Neutrophil (primary cell): ENCODE measurements around the gene CD70.
"Not testable (repeated sequence)": the region's sequence is repeated elsewhere in the genome, so short reads cannot be mapped to it uniquely, and the experiment has no call there.

Source experiments
- H3K27ac ChIP-seq: fragments of 200-600 bp; sonication (generic); 2 replicates; pipeline ENCODE4 v1.5.1; 2016; ENCODE audit warnings: mild to moderate bottlenecking, moderate library complexity
- H3K27me3 ChIP-seq: fragments of 200-600 bp; sonication (generic); 2 replicates; pipeline ENCODE4 v1.6.0; 2016; ENCODE audit warnings: mild to moderate bottlenecking
- H3K36me3 ChIP-seq: fragments of 200-600 bp; sonication (generic); 2 replicates; pipeline ENCODE4 v1.5.1; 2017
- H3K4me1 ChIP-seq, 2 experiments: fragments of 200-600 bp in 1 of 2; sonication (generic) in 1 of 2; 1 replicate in 1 of 2; 2 replicates in 1 of 2; pipeline versions ENCODE4 v1.5.1 to v1.6.1; 2013 to 2016; ENCODE audit warnings: low read depth in 1 of 2, low read length in 1 of 2, mild to moderate bottlenecking in 1 of 2, moderate library complexity in 1 of 2; ENCODE audit not compliant: control insufficient read depth in 1 of 2, insufficient read depth in 1 of 2
- H3K4me3 ChIP-seq, 2 experiments: fragments of 200-600 bp in 1 of 2; sonication (generic) in 1 of 2; 1 replicate in 1 of 2; 2 replicates in 1 of 2; pipeline ENCODE4 v1.5.1; 2013 to 2016; ENCODE audit warnings: low read depth in 1 of 2, low read length in 1 of 2, mild to moderate bottlenecking in 1 of 2, moderate library complexity in 1 of 2
- H3K9me3 ChIP-seq: fragments of 200-600 bp; sonication (generic); 2 replicates; pipeline ENCODE4 v1.5.1; 2016
- TF ChIP-seq, protein P1 (sequence below): fragments of 200-600 bp; sonication (generic); IDR thresholded peaks from 2 replicates; pipeline ENCODE4 v1.5.1; 2016; ENCODE audit warnings: antibody characterized with exemption

Gene CD70

DNA sequence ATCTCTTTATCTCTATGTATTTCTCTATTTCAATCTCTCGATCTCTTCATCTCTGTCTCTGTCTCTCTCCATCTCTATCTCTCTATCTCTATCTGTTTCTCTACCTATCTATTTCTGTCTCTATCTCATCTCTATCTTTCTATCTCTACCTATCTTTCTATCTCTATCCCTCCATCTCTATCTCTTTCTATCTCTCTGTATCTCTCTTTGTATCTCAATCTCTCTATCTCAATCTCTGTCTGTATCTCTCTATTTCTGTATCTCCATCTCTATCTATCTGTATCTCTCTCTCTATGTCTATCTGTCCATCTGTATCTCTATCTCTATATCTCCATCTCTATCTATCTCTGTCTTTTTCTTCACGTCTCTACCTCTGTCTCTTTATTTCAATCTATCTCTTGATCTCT is 34.9 kb downstream of the CD70 start:
- H3K9me3 ChIP-seq = no peaks in the 10 kb centered on the region
- no peak overlapping the region for H3K4me3 ChIP-seq
- no peak overlapping the region for H3K27ac ChIP-seq
- TF ChIP-seq, protein P1, sequence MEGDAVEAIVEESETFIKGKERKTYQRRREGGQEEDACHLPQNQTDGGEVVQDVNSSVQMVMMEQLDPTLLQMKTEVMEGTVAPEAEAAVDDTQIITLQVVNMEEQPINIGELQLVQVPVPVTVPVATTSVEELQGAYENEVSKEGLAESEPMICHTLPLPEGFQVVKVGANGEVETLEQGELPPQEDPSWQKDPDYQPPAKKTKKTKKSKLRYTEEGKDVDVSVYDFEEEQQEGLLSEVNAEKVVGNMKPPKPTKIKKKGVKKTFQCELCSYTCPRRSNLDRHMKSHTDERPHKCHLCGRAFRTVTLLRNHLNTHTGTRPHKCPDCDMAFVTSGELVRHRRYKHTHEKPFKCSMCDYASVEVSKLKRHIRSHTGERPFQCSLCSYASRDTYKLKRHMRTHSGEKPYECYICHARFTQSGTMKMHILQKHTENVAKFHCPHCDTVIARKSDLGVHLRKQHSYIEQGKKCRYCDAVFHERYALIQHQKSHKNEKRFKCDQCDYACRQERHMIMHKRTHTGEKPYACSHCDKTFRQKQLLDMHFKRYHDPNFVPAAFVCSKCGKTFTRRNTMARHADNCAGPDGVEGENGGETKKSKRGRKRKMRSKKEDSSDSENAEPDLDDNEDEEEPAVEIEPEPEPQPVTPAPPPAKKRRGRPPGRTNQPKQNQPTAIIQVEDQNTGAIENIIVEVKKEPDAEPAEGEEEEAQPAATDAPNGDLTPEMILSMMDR = no peak
- peaks cover 42% of the 10 kb centered on the region for H3K27me3 ChIP-seq
- H3K36me3 ChIP-seq = no peaks in the 10 kb centered on the region
- no peaks in the 10 kb centered on the region for H3K4me1 ChIP-seq

DNA sequence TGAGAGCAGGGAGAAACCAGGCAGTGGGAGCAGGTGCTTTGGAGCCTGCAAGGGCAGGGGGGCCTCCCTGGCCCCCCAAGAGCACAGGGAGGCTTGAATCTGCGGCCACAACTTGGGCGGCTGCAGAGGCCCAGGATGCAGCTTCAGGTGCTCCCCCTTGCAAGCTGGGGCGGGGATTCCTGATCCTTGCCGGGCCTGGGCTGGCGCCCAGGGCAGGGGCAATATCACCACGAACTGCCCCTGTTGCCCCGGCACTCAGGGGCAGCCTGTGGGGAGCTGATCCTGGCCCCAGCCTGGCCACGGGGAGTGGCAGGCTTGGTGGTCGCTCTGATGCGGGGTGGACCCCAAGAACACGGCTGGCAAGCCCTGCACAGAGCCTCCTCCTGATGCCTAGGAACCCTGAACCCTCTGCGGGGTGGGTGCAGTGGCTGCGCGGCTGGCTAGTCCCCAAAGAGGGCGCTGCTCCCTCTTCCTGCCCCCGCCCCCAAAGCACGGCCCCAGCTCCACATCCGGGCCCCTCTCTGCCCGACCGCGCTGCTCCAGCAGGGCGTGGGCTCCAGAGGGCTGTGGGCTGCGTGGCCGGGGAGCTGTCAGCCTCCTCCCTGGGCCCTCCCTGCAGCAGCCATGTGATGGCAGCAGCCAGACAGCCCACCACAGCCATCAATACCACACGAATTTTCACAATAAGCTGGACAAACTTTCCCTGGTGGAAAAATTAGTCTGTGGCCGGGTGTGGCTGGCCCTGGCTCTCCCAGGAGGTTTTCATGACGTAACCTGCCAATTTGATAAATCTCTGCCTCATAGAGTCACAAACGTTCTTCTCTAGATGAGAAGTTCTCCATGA is 39.1 kb downstream of the CD70 start:
- Histone ChIP-seq H3K27me3 (peaks cover 29% of the 10 kb centered on the region), H3K4me1 (no peaks in the 10 kb centered on the region), H3K9me3 (no peaks in the 10 kb centered on the region), H3K4me3 (no peak overlapping the region), H3K36me3 (no peaks in the 10 kb centered on the region), H3K27ac (no peak overlapping the region)
- TF ChIP-seq, protein P1 = no peak

DNA sequence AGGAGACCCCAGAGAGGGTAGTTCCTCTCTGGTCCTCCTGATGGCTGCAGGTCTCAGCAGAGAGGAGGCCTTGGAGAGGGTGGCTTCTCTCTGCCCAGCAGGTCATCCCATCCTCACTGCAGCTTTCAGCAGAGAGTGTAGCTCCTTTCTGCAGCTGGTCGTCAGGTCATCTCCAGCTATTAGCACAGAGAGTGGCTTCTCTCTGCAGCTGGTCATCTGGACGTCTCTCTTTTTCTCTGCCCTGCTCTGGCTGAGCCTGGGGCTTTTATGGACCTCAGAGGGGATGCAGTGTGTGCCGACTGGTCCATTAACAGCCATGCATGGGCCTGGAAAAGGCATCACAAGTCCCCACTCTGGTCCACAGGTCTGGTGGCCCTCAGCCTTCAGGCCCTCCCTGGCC is 39.9 kb downstream of the CD70 start:
- H3K27ac ChIP-seq = no peak overlapping the region
- peaks cover 21% of the 10 kb centered on the region for H3K27me3 ChIP-seq
- TF ChIP-seq, protein P1 = no peak
- H3K9me3 ChIP-seq = no peaks in the 10 kb centered on the region
- no peak overlapping the region for H3K4me3 ChIP-seq
- H3K4me1 ChIP-seq = no peaks in the 10 kb centered on the region
- no peaks in the 10 kb centered on the region for H3K36me3 ChIP-seq

DNA sequence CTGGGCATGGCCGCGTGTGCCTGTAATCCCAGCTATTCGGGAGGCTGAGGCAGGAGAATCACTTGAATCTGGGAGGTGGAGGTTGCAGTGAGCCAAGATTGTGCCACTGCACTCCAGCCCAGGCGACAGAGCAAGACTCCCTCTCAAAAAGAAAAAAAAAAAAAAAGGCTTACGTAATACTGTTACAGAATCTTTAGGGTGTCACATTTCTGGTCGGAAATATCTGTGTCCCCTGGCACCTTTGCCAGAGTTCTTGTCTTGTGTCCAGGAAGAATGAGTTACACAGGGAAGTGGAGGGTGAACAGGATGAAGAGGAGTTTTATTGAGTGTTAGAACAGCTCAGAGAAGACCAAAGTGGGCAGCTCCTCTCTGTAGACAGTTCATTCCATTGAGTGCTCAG is 40.3 kb downstream of the CD70 start:
- not testable (repeated sequence) for H3K4me3 ChIP-seq, H3K27ac ChIP-seq, H3K36me3 ChIP-seq, H3K9me3 ChIP-seq, H3K4me1 ChIP-seq
- H3K27me3 ChIP-seq = peaks cover 19% of the 10 kb centered on the region

DNA sequence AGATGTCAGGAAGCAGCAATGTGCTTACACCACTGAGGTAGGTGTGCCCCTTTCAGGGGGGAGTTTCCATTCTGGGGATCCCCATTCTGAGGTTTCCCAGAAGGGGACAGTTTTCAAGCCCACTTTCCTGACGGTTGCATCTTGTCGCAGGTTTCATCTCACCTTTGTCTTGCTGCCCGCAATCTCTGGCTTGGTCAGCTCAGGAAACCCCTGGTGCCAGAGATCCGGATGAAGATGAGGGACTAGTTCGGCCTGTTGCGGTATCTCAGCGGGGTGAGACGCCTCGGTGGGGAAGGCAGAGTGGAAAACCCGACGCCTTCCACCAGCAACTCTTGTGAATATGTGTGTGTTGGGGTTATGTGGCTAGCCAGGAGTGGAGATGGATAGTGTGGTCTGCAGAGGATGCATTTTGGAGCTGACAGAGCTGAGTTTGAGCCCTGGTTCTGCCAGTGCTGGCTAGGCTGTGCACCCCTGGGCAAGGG is 47.0 kb downstream of the CD70 start:
- TF ChIP-seq, protein P1 = no peak
- no peaks in the 10 kb centered on the region for H3K9me3 ChIP-seq
- H3K27ac ChIP-seq = no peak overlapping the region
- H3K4me3 ChIP-seq = no peak overlapping the region
- H3K4me1 ChIP-seq = no peaks in the 10 kb centered on the region
- no peaks in the 10 kb centered on the region for H3K36me3 ChIP-seq
- peaks cover 7% of the 10 kb centered on the region for H3K27me3 ChIP-seq

DNA sequence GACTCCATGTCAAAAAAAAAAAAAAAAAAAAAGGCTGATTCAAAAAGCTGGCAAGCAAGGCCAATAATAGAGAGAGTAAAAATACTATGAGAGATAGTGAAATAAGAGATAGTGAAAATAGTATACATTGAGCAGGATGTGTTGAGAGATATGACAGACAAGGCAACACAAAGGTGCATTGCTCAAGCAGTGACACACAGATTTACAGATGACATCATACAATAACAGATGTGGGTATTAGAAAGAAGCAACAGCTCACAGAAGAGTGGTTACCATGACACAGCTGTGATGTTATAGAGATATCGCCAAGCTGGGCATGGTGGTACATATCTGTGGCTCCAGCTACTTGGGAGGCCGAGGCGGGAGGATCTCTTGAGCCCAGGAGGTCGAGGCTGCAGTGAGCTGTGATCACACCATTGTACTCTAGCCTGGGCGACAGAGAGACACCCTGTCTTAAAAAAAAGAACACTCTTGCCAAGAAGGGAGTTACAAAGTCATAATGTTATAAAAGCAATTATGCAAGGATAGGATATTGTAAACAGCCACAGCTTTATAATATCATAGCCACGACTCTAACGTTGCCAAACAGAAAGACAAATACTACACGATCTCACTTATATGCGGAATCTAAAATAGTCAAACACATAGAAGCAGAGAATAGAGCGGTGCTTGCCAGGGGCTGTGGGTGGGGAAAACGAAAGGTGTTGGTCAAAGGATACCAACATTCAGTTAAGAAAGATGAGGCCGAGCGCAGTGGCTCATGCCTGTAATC is 49.8 kb downstream of the CD70 start:
- TF ChIP-seq, protein P1 = no peak
- H3K27ac ChIP-seq = no peak overlapping the region
- no peaks in the 10 kb centered on the region for H3K9me3 ChIP-seq
- no peak overlapping the region for H3K4me3 ChIP-seq
- H3K27me3 ChIP-seq = peaks cover 7% of the 10 kb centered on the region
- no peaks in the 10 kb centered on the region for H3K36me3 ChIP-seq
- H3K4me1 ChIP-seq = peaks cover 0 to 4% of the 10 kb centered on the region in 2 experiments
